NCI-H345 (cell line): ENCODE measurements around the gene THAP8.
"Not testable (repeated sequence)": the region's sequence is repeated elsewhere in the genome, so short reads cannot be mapped to it uniquely, and the experiment has no call there.

ENCODE experiments used
- DNase-seq: peaks from one replicate; lab custom pipeline; 2025; lab: John Stamatoyannopoulos, UW

Gene THAP8

DNA sequence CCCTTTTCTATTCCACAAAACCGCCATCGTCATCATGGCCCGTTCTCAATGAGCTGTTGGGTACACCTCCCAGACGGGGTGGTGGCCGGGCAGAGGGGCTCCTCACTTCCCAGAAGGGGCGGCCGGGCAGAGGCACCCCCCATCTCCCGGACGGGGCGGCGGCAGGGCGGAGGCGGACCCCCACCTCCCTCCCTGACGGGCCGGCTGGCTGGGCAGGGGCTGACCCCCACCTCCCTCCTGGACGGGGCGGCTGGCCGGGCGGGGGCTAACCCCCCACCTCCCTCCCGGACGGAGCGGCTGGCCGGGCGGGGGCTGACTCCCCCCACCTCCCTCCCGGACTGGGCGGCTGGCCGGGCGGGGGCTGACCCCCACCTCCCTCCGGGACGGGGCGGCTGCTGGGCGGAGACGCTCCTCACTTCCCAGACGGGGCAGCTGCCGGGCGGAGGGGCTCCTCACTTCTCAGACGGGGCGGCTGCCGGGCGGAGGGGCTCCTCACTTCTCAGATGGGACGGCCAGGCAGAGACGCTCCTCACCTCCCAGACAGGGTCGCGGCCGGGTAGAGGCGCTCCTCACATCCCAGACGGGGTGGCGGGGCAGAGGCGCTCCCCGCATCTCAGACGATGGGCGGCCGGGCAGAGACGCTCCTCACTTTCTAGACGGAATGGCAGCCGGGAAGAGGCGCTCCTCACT is 14.9 kb upstream of the THAP8 start:
- not testable (repeated sequence) for DNase-seq

GRCh38 chr19:36067681-36068080 is 13.6 kb upstream of the THAP8 start:
- DNase-seq = no peak

GRCh38 chr19:36064826-36065225 is 10.7 kb upstream of the THAP8 start:
- no peak for DNase-seq

DNA sequence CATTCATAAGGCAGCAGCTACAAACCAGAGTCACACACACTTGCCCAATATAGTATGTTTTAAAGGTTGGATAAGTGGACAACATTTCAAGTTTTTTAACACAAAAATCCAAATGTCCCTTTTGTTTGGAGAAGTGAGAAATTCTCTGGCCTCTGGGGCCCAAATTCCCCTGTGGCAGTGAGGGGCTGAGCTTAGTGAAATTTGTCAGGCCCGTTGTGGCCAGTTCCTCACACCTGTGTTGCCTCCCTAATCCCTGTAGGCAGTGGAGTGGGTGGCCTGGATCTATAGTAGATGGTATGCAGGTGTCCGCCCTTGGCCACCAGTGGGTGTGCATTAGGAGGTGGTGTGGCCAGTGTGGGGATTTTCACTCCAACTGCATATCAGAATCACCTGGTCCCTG is 7.3 kb upstream of the THAP8 start:
- no peak for DNase-seq

DNA sequence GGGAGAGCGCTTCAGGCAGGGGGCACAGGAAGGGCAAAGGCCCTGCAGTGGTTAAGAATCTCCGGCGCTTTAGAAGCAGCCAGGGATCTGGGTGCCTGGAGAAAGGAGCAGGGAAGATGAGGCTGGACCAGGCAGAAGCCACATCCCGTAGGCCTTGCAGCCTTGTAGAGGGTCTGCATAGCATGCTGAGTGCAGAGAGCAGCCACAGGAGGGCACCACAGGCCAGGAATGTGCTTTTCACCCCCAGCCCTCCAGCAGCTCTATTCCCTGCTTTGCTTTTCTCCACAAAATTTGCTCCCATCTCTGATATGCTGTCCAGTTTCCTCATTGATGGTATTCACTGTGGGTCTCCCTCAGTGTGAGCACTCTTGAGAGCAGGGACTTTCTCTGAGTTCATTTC is 6.3 kb upstream of the THAP8 start:
- no peak for DNase-seq

DNA sequence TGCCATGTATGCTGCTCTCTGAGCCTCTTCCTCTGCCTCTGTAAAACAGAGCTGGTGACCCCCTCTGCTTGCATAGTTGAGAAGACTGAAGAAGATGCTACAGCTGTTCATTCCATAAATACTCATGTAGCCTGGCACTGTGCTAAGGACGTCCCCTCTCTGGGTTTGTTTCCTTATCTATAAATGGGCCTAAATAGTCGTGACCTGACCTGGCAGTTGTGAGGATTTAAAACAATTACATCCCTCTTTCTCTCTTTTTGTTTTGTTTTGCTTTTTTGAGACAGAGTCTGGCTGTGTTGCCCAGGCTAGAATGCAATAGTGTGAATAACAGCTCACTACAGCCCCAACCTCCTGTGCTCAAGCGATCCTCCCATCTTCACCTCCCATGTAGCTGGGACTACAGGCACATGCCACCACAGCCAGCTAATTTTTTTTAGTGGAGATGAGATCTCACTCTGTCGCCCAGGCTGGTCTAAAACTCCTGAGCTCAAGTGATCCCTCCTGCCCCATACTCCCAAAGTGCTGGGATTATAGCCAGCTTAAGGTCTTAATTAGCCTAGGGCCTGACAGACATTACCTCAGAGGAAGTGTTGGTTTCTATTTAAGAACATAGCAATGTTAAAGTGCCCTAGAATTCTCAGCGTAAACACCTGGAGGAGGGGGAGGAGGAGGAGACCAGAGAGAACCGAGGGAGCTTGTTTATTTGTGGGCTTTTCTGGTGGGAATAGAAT is 5.3 kb upstream of the THAP8 start:
- no peak for DNase-seq

DNA sequence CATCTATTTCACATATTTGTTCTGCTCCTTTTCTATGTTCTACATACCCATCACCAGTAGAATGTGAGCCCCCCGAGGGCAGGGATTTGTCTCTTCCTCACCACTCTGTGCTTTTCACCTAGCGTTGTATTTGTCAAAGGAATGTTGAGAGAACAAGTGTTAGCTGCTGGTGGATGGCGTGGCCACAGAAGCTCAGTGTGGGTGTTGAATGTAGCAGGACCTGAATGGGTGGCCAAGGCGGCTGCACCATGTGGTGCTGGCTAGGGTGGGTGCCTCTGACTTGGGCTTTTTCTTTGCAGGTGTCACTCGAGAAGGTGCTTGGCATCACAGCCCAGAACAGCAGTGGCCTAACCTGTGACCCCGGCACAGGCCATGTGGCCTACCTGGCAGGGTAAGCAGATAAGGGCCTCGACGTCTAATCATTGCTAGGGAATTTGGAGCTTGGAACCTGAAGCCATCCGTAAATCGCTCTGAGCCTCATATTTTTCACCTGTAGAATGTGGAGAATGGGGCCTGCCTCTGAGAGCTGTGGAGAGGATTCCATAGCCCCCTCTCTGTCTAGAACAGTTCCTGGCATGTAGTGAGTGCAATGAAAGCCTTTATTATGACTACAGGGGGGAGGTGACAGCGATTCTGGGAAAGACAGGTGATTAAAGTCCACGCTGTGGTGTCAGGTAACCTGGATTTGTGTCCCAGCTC is 4.5 kb upstream of the THAP8 start:
- DNase-seq = no peak

DNA sequence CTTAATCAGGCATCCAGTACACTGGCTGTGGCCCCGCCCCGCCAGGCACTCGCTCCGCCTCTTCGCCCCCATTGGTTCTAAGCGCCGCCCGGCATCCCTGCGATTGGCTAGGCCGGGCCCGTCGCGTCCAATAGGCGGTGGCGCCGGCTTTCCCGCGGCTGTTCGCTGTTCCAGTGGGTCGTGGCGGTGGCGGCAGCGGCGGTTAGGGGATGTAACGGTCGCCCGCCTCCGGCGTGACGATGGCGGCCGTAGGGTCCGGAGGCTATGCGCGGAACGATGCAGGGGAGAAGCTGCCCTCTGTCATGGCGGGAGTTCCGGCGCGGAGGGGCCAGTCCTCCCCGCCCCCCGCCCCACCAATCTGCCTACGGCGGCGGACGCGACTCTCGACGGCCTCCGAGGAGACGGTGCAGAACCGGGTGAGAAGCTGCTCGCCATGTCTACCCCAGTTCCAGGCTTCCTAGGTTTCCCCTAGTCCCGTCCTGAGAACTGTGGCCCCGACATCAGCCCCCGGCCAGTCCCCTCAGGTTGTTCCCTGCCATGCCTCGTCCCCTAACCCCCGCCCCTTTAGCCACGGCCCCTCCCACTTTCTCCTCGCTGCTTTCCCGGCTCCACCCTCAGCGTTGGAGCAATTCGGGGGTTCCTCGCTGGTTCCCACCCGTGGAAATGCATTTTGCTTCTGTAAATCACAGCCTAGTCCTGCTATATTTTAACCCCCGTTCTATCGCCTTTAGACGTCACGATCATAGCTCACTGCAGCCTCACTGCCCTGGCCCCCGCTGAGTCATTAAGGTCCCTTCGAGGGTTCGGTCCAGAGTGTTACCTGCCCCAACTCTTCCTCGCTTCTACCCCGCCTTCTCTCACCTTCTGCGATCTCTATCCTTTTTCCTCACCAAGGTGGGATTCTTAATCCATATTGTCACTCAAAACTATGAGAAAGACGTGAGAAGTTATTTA is 925 bp upstream of the THAP8 start, which contains the start of gene WDR62:
Gene WDR62 (plus strand): TSS at position 165 of the 954 bp plus-strand sequence. CDS start 75 bp downstream, at position 240.
- peak; percentile 99 for DNase-seq

GRCh38 chr19:36051637-36052036 is 2.4 kb downstream of the THAP8 start:
- peak; percentile 64 for DNase-seq

GRCh38 chr19:36051236-36051635 is 2.8 kb downstream of the THAP8 start:
- DNase-seq = peak; percentile 22

- no peak for DNase-seq
These were observed 4.9 kb downstream of the THAP8 start for GRCh38 chr19:36049080-36049698.

GRCh38 chr19:36047835-36048234 is 6.2 kb downstream of the THAP8 start:
- no peak for DNase-seq

- no peak for DNase-seq
These were observed 7.5 kb downstream of the THAP8 start for GRCh38 chr19:36046443-36047050.

GRCh38 chr19:36043952-36044351 is 10.1 kb downstream of the THAP8 start:
- DNase-seq = no peak

- DNase-seq = no peak
These were observed 12.3 kb downstream of the THAP8 start for GRCh38 chr19:36041831-36042230.

DNA sequence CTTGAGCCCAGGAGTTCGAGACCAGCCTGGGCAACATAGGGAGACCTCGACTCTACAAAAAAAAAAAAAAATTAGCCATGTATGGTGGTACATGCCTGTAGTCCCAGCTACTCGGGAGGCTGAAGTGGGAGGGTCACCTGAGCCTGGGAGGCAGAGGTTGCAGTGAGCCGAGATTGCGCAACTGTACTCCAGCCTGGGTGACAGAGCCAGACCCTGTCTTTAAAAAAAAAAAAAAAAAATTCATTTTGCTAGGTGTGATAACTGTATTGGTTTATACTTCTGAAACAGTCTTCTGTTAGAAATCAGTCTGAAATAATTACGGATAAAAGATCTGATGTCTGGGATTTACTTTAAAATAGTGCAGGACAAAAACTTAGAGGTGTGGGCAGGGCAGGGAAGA is 13.0 kb downstream of the THAP8 start:
- not testable (repeated sequence) for DNase-seq

DNA sequence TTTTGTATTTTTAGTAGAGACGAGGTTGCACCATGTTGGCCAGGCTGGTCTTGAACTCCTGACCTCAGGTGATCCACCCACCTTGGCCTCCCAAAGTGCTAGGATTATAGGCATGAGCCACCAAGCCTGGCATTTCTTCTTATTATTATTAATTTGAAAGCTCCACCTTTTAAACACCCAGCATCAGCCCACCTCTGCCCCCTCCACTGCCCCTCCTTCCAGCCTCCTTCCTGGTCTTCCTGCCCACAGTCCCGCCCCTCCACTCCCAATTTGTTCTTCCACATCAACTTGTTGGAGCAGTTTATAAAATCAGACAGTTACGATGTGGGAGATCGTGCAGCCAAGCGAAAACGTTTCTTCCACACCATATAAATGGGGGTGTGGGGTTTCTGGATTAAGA is 13.6 kb downstream of the THAP8 start:
- no peak for DNase-seq

GRCh38 chr19:36032251-36033104 is 21.6 kb downstream of the THAP8 start, which contains the start of gene CLIP3:
CLIP3 (minus strand) TSS chr19:36032873; CDS start chr19:36032357, 516 bp downstream.
- peak; percentile 94 for DNase-seq

DNA sequence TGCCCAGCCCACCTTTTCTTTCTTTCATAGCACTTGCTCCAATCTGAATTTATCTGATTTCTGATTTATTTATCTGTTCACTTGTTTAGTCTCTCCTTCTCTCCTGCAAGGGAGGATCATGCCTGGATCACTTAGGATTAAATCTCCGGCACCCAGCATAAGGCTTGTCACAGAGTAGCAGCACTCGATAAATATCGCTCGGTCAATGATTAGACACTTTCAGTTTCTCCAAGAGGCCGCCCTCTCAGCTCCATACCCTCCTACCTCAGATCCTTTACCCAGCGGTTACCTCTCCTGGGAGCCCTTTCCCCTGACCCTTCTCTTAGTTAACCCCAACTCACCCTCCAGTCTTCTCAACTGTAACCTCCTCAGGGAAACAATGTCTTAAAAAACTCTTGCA is 22.8 kb downstream of the THAP8 start:
- DNase-seq = no peak
